WTC11 (cell line): Measurements from ENCODE around the gene DAP3. TPM values are rescaled to one million over a fixed set of nuclear protein-coding genes. Genes with fewer than 3 reads are reported as not detected.
"Not testable (repeated sequence)": the region's sequence is repeated elsewhere in the genome, so short reads cannot be mapped to it uniquely, and the experiment has no call there.

Experiments used
- ATAC-seq: fragments of 200-7000 bp; cut with Tn5 transposase; 2 replicates; pipeline ENCODE4 v1.10.0; 2021; ENCODE audit warnings: mild to moderate bottlenecking, moderate library complexity
- CTCF ChIA-PET: fragments of 300-600 bp; sonication (Branson Sonifier 250); formaldehyde crosslinking; loops from one replicate; lab custom pipeline; 2021; ENCODE audit warnings: antibody characterized with exemption; lab: Charles Lee
- POLR2A ChIA-PET: fragments of 350-600 bp; sonication (Branson Sonifier 250); formaldehyde crosslinking; loops from one replicate; lab custom pipeline; 2021; ENCODE audit warnings: antibody characterized with exemption; lab: Charles Lee
- DNase-seq: peaks from one replicate; pipeline ENCODE4 v3.0.0; 2021; ENCODE audit warnings: low spot score
- H3K27ac Mint-ChIP-seq: 2 replicates; pipeline ENCODE4 v1.8.0; 2021; ENCODE audit warnings: mixed read lengths
- H3K27me3 Mint-ChIP-seq: 2 replicates; pipeline ENCODE4 v1.8.0; 2021; ENCODE audit warnings: low read depth, mild to moderate bottlenecking, moderate library complexity, mixed read lengths
- H3K36me3 Mint-ChIP-seq: 2 replicates; pipeline ENCODE4 v1.8.0; 2021; ENCODE audit warnings: mixed read lengths
- H3K4me1 Mint-ChIP-seq: 2 replicates; pipeline ENCODE4 v1.8.0; 2022; ENCODE audit warnings: mixed read lengths
- H3K4me3 Mint-ChIP-seq: 2 replicates; pipeline ENCODE4 v1.8.0; 2021; ENCODE audit warnings: mild to moderate bottlenecking, moderate library complexity, mixed read lengths
- H3K9me3 Mint-ChIP-seq: 2 replicates; pipeline ENCODE4 v1.8.0; 2021; ENCODE audit warnings: mixed read lengths
- AFF4 ChIP-seq: sonication (generic); formaldehyde crosslinking; IDR thresholded peaks from 2 replicates; pipeline ENCODE4 v1.8.1; 2023; ENCODE audit warnings: mild to moderate bottlenecking, missing genetic modification reagents, borderline replicate concordance
- ATF2 ChIP-seq: sonication (generic); formaldehyde crosslinking; IDR thresholded peaks from 2 replicates; pipeline ENCODE4 v1.8.1; 2022; ENCODE audit warnings: low read depth, missing genetic modification reagents, borderline replicate concordance
- ETV6 ChIP-seq: sonication (generic); formaldehyde crosslinking; IDR thresholded peaks from 2 replicates; pipeline ENCODE4 v1.8.1; 2022; ENCODE audit warnings: mild to moderate bottlenecking, missing genetic modification reagents
- HMGXB4 ChIP-seq: sonication (generic); formaldehyde crosslinking; IDR thresholded peaks from 2 replicates; pipeline ENCODE4 v1.8.1; 2023; ENCODE audit warnings: mild to moderate bottlenecking, moderate library complexity, missing genetic modification reagents
- IRF1 ChIP-seq: sonication (generic); formaldehyde crosslinking; IDR thresholded peaks from 2 replicates; pipeline ENCODE4 v1.8.0; 2023; ENCODE audit warnings: missing genetic modification reagents
- MAX ChIP-seq: sonication (generic); formaldehyde crosslinking; IDR thresholded peaks from 2 replicates; pipeline ENCODE4 v1.8.0; 2022; ENCODE audit warnings: mild to moderate bottlenecking, missing genetic modification reagents
- MYBL2 ChIP-seq: sonication (generic); formaldehyde crosslinking; IDR thresholded peaks from 2 replicates; pipeline ENCODE4 v1.8.1; 2023; ENCODE audit warnings: mild to moderate bottlenecking, moderate library complexity, missing genetic modification reagents
- NFYB ChIP-seq: sonication (generic); formaldehyde crosslinking; conservative IDR thresholded peaks from 2 replicates; pipeline ENCODE4 v1.8.0; 2022; ENCODE audit warnings: low read depth, missing genetic modification reagents
- PRDM15 ChIP-seq: sonication (generic); formaldehyde crosslinking; IDR thresholded peaks from 2 replicates; pipeline ENCODE4 v1.8.0; 2022; ENCODE audit warnings: missing genetic modification reagents
- RORB ChIP-seq: fragments of 250-450 bp; sonication (Bioruptor Pico); IDR thresholded peaks from 2 replicates; pipeline ENCODE4 v1.9.0; 2021; ENCODE audit warnings: mild to moderate bottlenecking
- SOX15 ChIP-seq: fragments of 250-450 bp; sonication (Bioruptor Pico); IDR thresholded peaks from 2 replicates; pipeline ENCODE4 v1.9.0; 2021; ENCODE audit warnings: mild to moderate bottlenecking
- TEAD1 ChIP-seq: sonication (generic); formaldehyde crosslinking; IDR thresholded peaks from 2 replicates; pipeline ENCODE4 v1.8.0; 2022; ENCODE audit warnings: mild to moderate bottlenecking, missing genetic modification reagents
- ZBTB21 ChIP-seq: sonication (generic); formaldehyde crosslinking; IDR thresholded peaks from 2 replicates; pipeline ENCODE4 v1.8.1; 2023; ENCODE audit warnings: mild to moderate bottlenecking, missing genetic modification reagents, borderline replicate concordance
- ZNF396 ChIP-seq: fragments of 250-450 bp; sonication (Bioruptor Pico); IDR thresholded peaks from 2 replicates; pipeline ENCODE4 v1.8.0; 2021; ENCODE audit warnings: mild to moderate bottlenecking, moderate library complexity, borderline replicate concordance
- ZNF423 ChIP-seq: fragments of 250-450 bp; sonication (Bioruptor Pico); IDR thresholded peaks from 2 replicates; pipeline ENCODE4 v2.1.2; 2022; ENCODE audit warnings: mild to moderate bottlenecking, moderate library complexity
- total RNA-seq: library from RNA; stranded (reverse); gene quantifications from 3 replicates; pipeline ENCODE4 v1.2.3, GENCODE V29; 2021

Gene DAP3
- total RNA-seq, 1 experiment from 2014 or later: 109 TPM

GRCh38 chr1:155703216-155703615 lies 14.3 kb downstream of the DAP3 start:
- no peak for ATAC-seq
- H3K27ac Mint-ChIP-seq: no peak overlapping the region
- no peak for TF ChIP-seq HMGXB4 (CRISPR knock-in tag)
- no peak for TF ChIP-seq MAX (CRISPR knock-in tag)
- no peak for TF ChIP-seq TEAD1 (CRISPR knock-in tag)
- TF ChIP-seq ZNF423 (CRISPR knock-in tag): no peak
- TF ChIP-seq ETV6 (CRISPR knock-in tag): no peak
- no peak for TF ChIP-seq IRF1
- TF ChIP-seq RORB: no peak
- TF ChIP-seq ZBTB21 (CRISPR knock-in tag): no peak
- no peak for TF ChIP-seq MYBL2 (CRISPR knock-in tag)
- no peak for TF ChIP-seq NFYB (CRISPR knock-in tag)
- TF ChIP-seq ZNF396 (CRISPR knock-in tag): no peak
- no peak for TF ChIP-seq ATF2
- TF ChIP-seq PRDM15: no peak
- no peak for TF ChIP-seq AFF4
- no peak for TF ChIP-seq SOX15 (CRISPR knock-in tag)
- TF ChIP-seq, all 79 proteins: peak for 0
- Mint-ChIP-seq H3K36me3 (peaks cover 28% of the 10 kb centered on the region), H3K27me3 (no peaks in the 10 kb centered on the region), H3K9me3 (peaks cover 20% of the 10 kb centered on the region), H3K4me1 (peaks cover 9% of the 10 kb centered on the region; the same call in 1 of the 2 replicates), H3K4me3 (no peak overlapping the region)
- DNase-seq: no peak
- ChIA-PET CTCF (no interaction called here), POLR2A (no interaction called here)

- H3K4me3 Mint-ChIP-seq, CTCF ChIA-PET, ATAC-seq, H3K4me1 Mint-ChIP-seq, DNase-seq, POLR2A ChIA-PET, H3K27me3 Mint-ChIP-seq: not testable (repeated sequence)
- peaks cover 24% of the 10 kb centered on the region for H3K36me3 Mint-ChIP-seq
- peak overlapping the region; percentile 45 for H3K27ac Mint-ChIP-seq
- H3K9me3 Mint-ChIP-seq: peaks cover 11% of the 10 kb centered on the region
Observed at GRCh38 chr1:155704414-155704813, 15.5 kb downstream of the DAP3 start.
